Duodenal mucosa (tissue), 2 donors: Measurements from ENCODE around the gene HSF2BP.
"Not testable (repeated sequence)": the region's sequence is repeated elsewhere in the genome, so short reads cannot be mapped to it uniquely, and the experiment has no call there.

Experiments
- H3K27ac ChIP-seq: one replicate; pipeline ENCODE4 v1.7.0; 2013; ENCODE audit warnings: low read depth, low read length
- H3K27me3 ChIP-seq, 2 donors: one replicate each; pipeline ENCODE4 v1.7.0; 2013; ENCODE audit warnings: low read length in 2 of 2, control low read depth in 1 of 2; ENCODE audit not compliant: insufficient read depth in 2 of 2, control insufficient read depth in 1 of 2
- H3K36me3 ChIP-seq, 2 donors: one replicate each; pipeline ENCODE4 v1.7.0; 2013; ENCODE audit warnings: low read length in 2 of 2, control low read depth in 1 of 2; ENCODE audit not compliant: insufficient read depth in 2 of 2, control insufficient read depth in 1 of 2
- H3K4me1 ChIP-seq, 2 donors: one replicate each; pipeline ENCODE4 v1.7.0; 2013; ENCODE audit warnings: low read length in 2 of 2, control low read depth in 1 of 2; ENCODE audit not compliant: insufficient read depth in 2 of 2, control insufficient read depth in 1 of 2
- H3K4me3 ChIP-seq, 2 donors: one replicate each; pipeline ENCODE4 v1.7.0; 2013; ENCODE audit warnings: low read length in 2 of 2, low read depth in 1 of 2
- H3K9ac ChIP-seq, 2 donors: one replicate each; pipeline ENCODE4 v1.7.0; 2013; ENCODE audit warnings: low read length in 2 of 2, low read depth in 1 of 2
- H3K9me3 ChIP-seq, 2 donors: one replicate each; pipeline ENCODE4 v1.7.0; 2013; ENCODE audit warnings: low read length in 2 of 2, control low read depth in 1 of 2; ENCODE audit not compliant: control insufficient read depth in 1 of 2

Gene HSF2BP

DNA sequence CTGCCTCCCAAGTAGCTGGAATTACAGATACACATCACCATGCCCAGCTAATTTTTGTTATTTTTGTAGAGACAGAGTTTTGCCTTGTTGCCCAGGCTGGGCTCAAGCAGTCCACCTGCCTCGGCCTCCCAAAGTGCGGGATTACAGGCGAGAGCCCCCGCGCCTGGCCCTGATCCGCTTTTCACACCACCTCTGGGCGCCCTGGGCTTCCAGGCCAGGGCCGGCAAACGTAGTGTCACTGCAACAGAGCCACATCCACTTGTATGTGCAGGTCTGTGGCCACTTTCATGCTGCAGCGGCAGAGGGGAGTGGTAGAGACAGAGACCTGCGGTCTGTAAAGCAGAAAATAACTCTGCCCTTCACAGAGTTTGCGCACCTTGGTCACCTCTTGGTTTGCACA, 29.6 kb upstream of the HSF2BP start:
- H3K36me3 ChIP-seq = peaks cover 43 to 88% of the 10 kb centered on the region in 2 donors
- no peak overlapping the region for H3K9ac ChIP-seq

DNA sequence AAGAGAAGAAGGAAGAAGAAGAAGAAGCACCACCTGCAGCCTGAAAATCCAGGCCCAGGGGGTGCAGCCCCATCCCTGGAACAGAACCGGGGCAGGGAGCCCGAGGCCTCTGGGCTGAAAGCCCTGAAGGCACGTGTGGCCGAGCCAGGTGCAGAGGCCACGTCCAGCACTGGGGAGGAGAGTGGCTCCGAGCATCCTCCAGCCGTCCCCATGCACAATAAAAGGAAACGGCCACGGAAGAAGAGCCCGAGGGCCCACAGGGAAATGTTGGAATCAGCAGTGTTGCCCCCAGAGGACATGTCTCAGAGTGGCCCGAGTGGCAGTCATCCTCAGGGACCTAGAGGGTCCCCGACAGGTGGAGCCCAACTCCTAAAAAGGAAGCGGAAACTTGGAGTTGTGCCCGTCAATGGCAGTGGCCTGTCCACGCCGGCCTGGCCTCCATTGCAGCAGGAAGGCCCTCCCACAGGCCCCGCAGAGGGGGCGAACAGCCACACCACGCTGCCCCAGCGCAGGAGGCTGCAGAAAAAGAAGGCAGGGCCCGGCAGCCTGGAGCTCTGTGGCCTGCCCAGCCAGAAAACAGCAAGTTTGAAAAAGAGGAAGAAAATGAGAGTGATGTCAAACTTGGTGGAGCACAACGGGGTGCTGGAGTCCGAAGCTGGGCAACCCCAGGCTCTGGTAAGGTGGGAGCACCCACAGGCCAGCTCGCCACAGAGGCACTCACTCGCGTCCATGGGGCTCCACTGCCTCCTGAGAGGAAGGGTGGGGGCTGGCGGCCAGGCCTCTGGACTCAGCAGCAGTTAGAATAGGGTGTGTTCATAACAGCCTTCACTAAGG, 28.5 kb upstream of the HSF2BP start:
- Histone ChIP-seq H3K4me3 (no peak overlapping the region), H3K9me3 (no peaks in the 10 kb centered on the region), H3K27me3 (no peaks in the 10 kb centered on the region), H3K36me3 (peaks cover 43 to 86% of the 10 kb centered on the region in 2 donors), H3K27ac (no peak overlapping the region), H3K9ac (no peak overlapping the region), H3K4me1 (no peaks in the 10 kb centered on the region)

More for the DNA sequence above, 29.6 kb upstream of the HSF2BP start:
- Histone ChIP-seq H3K4me3 (no peak overlapping the region), H3K27me3 (no peaks in the 10 kb centered on the region), H3K4me1 (no peaks in the 10 kb centered on the region), H3K27ac (no peak overlapping the region), H3K9me3 (no peaks in the 10 kb centered on the region)

DNA sequence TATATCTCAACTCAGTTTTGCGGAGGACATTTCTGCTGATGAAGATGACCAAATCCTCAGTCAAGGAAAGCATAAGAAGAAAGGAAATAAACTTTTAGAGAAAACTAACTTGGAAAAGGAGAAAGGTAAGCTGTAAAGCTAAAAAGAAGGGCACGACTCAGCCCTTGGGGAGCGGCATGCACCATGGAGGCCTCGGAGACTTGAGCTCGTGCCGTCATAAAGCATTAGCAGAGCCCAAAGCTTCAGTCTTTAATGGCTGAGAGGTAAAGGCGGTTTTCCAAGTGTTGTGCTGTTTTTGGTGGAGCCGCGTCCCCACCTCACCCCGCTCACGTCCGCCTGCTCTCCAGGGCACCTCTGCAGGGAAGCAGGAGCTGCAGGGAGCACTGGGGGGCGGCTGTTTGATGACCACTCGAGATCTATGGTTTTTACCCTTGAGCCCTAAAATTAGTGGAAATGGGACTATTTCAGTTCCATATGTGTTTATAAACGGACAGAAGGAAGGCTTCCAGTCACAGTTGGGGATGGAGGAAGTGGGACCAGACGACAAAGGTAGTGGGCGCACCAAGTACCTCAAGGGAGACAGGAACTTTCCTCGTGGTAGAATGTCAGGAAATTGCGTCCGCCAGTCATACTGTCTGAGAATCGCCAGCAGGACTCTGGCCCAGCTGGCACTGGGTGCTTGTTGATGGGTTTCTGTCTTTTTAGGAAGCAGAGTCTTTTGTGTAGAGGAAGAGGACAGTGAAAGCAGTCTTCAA, 27.7 kb upstream of the HSF2BP start:
- H3K27ac ChIP-seq = no peak overlapping the region

DNA sequence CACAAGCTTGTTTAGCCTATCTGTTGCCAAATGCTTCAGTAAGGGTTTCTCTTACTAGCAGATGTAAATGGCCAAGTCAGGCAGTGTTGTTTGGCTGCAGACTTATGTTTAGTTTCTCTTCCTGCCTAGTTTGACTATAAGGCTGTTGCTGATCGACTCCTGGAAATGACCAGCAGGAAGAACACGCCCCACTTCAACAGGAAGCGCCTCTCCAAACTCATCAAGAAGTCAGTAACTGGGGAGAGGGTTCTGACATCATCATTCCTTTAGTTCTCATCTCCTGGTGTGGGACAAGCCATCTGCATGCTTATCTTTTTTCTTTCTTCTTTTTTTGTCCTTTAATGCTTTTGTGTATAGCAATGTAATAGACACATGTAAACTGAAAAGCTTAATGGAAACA, 25.1 kb upstream of the HSF2BP start:
- Histone ChIP-seq H3K9ac (no peak overlapping the region), H3K27me3 (no peaks in the 10 kb centered on the region), H3K4me3 (no peak overlapping the region), H3K36me3 (peaks cover 37 to 82% of the 10 kb centered on the region in 2 donors), H3K9me3 (no peaks in the 10 kb centered on the region), H3K27ac (no peak overlapping the region), H3K4me1 (no peaks in the 10 kb centered on the region)

More for the DNA sequence above, 27.7 kb upstream of the HSF2BP start:
- Histone ChIP-seq H3K36me3 (peaks cover 49 to 88% of the 10 kb centered on the region in 2 donors), H3K9me3 (no peaks in the 10 kb centered on the region), H3K9ac (no peak overlapping the region), H3K4me1 (no peaks in the 10 kb centered on the region), H3K4me3 (no peak overlapping the region), H3K27me3 (no peaks in the 10 kb centered on the region)

DNA sequence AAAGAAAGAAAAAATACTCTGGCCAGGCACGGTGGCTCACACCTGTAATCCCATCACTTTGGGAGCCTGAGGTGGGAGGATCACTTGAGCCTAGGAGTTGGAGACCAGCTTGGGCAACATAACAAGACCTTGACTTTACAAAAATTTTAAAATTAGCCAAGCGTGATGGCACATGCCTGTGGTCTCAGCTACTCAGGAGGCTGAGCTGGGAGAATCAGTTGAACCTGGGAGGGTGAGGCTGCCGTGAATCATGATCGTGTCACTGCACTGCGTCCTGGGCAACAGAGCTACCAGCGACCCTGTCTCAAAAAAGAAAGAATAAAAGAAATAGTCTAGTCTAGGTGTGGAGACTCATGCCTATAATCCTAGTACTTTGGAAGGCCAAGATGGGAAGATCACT, 22.4 kb upstream of the HSF2BP start:
- Histone ChIP-seq H3K27me3 (no peaks in the 10 kb centered on the region), H3K36me3 (peaks cover 29 to 69% of the 10 kb centered on the region in 2 donors), H3K9ac (no peak overlapping the region), H3K4me3 (no peak overlapping the region), H3K4me1 (no peaks in the 10 kb centered on the region), H3K27ac (no peak overlapping the region), H3K9me3 (no peaks in the 10 kb centered on the region)

DNA sequence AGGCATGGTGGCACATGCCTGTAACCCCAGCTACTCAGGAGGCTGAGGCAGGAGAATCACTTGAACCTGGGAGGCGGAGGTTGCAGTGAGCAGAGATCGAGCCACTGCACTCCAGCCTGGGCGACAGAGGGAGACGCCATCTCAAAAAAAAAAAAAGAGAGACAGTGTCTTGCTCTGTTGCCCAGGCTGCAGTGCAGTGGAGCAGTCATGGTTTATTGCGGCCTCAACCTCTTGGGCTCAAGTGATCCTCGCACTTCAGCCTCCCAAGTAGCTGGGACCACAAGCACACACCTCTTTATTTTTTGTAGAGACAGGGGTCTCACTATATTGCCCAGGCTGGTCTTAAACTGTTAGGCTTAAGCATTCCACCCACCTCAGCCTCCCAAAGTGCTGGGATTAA, 21.1 kb upstream of the HSF2BP start:
- not testable (repeated sequence) for H3K27me3 ChIP-seq, H3K4me1 ChIP-seq, H3K27ac ChIP-seq, H3K4me3 ChIP-seq, H3K9me3 ChIP-seq, H3K9ac ChIP-seq
- peaks cover 27 to 69% of the 10 kb centered on the region in 2 donors for H3K36me3 ChIP-seq

DNA sequence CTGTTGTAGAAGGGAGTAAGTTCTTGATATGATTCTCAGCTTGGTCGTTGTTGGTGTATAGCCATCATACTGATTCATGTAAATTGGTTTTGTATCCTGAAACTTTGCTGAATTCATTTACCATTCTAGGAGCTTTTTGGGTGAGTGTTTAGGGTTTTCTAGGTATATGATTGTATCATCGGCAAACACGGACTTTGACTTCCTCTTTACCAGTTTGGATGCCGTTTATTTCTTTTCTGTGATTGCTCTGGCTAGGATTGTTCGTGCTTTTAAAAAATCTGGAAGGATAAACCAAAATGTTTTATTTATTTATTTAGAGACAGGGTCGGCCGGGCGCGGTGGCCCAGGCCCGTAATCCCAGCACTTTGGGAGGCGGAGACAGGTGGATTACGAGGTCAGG, 20.7 kb upstream of the HSF2BP start:
- Histone ChIP-seq H3K36me3 (peaks cover 25 to 69% of the 10 kb centered on the region in 2 donors), H3K9ac (no peak overlapping the region)

DNA sequence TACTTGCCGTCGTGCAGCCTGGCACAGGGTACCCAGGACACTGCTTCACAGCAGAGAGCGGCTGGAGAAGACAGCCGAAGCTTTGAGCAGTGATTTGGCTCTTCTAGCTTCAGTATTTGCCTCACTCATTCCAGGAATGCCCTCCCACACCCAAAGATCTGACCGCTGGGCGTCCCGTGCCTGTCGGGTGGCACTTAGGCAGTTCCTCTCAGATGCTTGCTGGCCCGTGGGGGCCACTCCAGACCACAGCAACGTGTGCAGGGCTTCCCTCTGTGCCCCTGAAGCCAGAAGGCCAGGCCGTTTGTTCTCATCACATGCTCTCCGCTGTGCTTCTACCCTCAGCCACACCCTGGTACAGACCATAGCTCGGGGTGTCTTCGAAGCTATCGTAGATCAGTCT, 17.1 kb upstream of the HSF2BP start:
- H3K4me1 ChIP-seq = no peaks in the 10 kb centered on the region
- H3K27me3 ChIP-seq = no peaks in the 10 kb centered on the region
- H3K27ac ChIP-seq = no peak overlapping the region
- H3K4me3 ChIP-seq = no peak overlapping the region
- no peaks in the 10 kb centered on the region for H3K9me3 ChIP-seq
- H3K36me3 ChIP-seq = peaks cover 15 to 58% of the 10 kb centered on the region in 2 donors
- no peak overlapping the region for H3K9ac ChIP-seq

More for the DNA sequence above, 20.7 kb upstream of the HSF2BP start:
- H3K9me3 ChIP-seq = no peaks in the 10 kb centered on the region
- no peak overlapping the region for H3K27ac ChIP-seq
- H3K27me3 ChIP-seq = no peaks in the 10 kb centered on the region
- no peak overlapping the region for H3K4me3 ChIP-seq
- no peaks in the 10 kb centered on the region for H3K4me1 ChIP-seq

DNA sequence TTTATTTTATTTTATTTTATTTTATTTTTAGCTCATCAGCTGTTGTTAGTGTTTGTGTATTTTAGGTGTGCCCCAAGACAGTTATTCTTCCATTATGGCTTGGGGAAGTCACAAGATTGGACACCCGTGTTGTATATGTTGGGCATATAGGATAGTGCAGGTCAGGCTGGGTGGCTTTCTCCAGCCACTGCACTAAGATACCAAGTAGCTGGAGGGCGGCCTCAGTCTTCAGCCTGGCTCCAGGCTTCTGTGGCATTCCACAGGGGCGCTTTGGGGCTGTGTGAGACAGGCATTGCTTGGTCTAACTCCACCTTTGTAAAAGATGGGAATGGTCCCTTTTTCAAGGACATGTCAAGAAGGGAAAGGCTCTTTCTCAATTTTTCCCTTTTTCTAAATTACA, 16.6 kb upstream of the HSF2BP start:
- no peaks in the 10 kb centered on the region for H3K4me1 ChIP-seq
- no peaks in the 10 kb centered on the region for H3K27me3 ChIP-seq
- H3K9me3 ChIP-seq = no peaks in the 10 kb centered on the region
- no peak overlapping the region for H3K4me3 ChIP-seq
- no peak overlapping the region for H3K27ac ChIP-seq
- H3K36me3 ChIP-seq = peaks cover 15 to 64% of the 10 kb centered on the region in 2 donors
- H3K9ac ChIP-seq = no peak overlapping the region

DNA sequence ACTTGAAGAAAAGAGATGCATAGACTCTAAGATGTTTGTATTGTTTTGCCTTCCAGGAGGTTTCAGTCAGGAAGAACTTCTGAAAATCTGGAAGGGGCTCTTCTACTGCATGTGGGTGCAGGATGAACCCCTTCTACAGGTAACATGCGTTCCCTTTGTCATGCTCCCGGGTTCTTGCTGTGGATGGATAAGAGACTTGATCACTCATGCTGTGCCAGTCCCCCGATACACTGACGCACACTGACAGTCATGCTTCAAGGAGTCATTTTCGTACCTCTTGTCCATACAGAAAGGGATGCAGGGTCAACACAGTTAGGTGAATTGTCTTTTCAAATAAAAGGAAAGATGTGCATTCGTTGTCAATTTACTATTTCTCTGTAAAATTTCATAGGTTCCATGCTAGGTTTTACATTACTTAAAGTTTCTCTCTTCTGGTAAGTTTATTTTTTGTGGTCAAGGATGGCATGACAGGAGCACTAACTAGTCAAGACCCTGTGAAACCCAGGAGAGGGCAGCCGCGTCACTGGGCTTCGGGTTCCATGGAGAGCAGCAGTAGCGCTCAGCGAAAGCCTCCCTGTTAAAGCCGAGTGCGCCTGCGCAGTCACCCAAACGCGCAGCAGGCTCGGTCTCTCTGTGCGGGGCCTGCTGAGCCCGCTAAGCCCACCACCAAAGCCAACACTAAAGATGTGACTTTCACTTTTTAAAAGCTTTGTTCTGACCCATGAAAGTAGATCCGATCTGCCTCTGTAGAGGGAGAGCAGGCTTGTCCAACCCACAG, 10.7 kb upstream of the HSF2BP start:
- H3K27ac ChIP-seq = no peak overlapping the region
- no peaks in the 10 kb centered on the region for H3K4me1 ChIP-seq
- H3K9me3 ChIP-seq = no peaks in the 10 kb centered on the region
- H3K36me3 ChIP-seq = peaks cover 0 to 40% of the 10 kb centered on the region in 2 donors
- no peaks in the 10 kb centered on the region for H3K27me3 ChIP-seq
- H3K4me3 ChIP-seq = no peak overlapping the region
- H3K9ac ChIP-seq = no peak overlapping the region
